SK-N-SH (cell line): ENCODE results near the gene SORBS1. TPM values are rescaled to one million over a fixed set of nuclear protein-coding genes. Genes with fewer than 3 reads are reported as not detected.

Source experiments
- CTCF ChIA-PET: fragments of 300-600, 350-600 bp; formaldehyde crosslinking; extraction: SDS; loops from one replicate; lab custom pipeline; 2021; lab: Yijun Ruan, JAX
- POLR2A ChIA-PET: fragments of 350-600 bp; sonication (Branson Sonifier 250); formaldehyde crosslinking; extraction: SDS; loops from one replicate; lab custom pipeline; 2020; ENCODE audit warnings: antibody characterized with exemption, inconsistent platforms; lab: Yijun Ruan, JAX
- DNase-seq: peaks from one replicate; pipeline ENCODE4 v3.0.0; 2012
- H2AFZ ChIP-seq: fragments of 200-600 bp; sonication (generic); 2 replicates; pipeline ENCODE4 v1.8.1; 2016; ENCODE audit warnings: antibody characterized with exemption, mild to moderate bottlenecking, low read depth
- H3F3A ChIP-seq: fragments of 200-600 bp; sonication (generic); replicated peaks from 2 replicates; pipeline ENCODE3; 2016; ENCODE audit warnings: antibody characterized with exemption, mild to moderate bottlenecking; ENCODE audit not compliant: insufficient read depth
- H3K27ac ChIP-seq, 2 experiments: fragments of 200-500 bp in 1 of 2; fragments of 200-600 bp in 1 of 2; sonication (Bioruptor generic) in 1 of 2; sonication (generic), shearing (Covaris generic) in 1 of 2; 2 replicates each; pipeline versions ENCODE4 v1.5.1 to v1.6.1; 2014 to 2016; ENCODE audit warnings: low read depth in 2 of 2, inconsistent platforms in 1 of 2, low read length in 1 of 2, mild to moderate bottlenecking in 1 of 2, mixed read lengths in 1 of 2
- H3K27me3 ChIP-seq: fragments of 200-600 bp; sonication (generic), shearing (Covaris generic); 2 replicates; pipeline ENCODE4 v1.6.1; 2016; ENCODE audit warnings: mixed run types; ENCODE audit not compliant: insufficient read depth
- H3K36me3 ChIP-seq, 2 experiments: fragments of 200-500 bp in 1 of 2; fragments of 200-600 bp in 1 of 2; sonication (Bioruptor generic) in 1 of 2; sonication (generic) in 1 of 2; replicated peaks in 1 of 2; 2 replicates each; pipeline versions ENCODE3 to v1.5.1; 2014 to 2016; ENCODE audit warnings: low read length in 1 of 2, mild to moderate bottlenecking in 1 of 2; ENCODE audit not compliant: insufficient read depth in 2 of 2, control insufficient read depth in 1 of 2
- H3K4me1 ChIP-seq, 2 experiments: fragments of 200-500 bp in 1 of 2; fragments of 200-600 bp in 1 of 2; sonication (Bioruptor generic) in 1 of 2; sonication (generic), shearing (Covaris generic) in 1 of 2; 2 replicates each; pipeline versions ENCODE4 v1.5.1 to v1.6.1; 2014 to 2016; ENCODE audit warnings: low read depth in 1 of 2, low read length in 1 of 2, mixed run types in 1 of 2; ENCODE audit not compliant: insufficient read depth in 2 of 2, control insufficient read depth in 1 of 2
- H3K4me2 ChIP-seq: fragments of 200-600 bp; sonication (generic), shearing (Covaris generic); 2 replicates; pipeline ENCODE4 v1.6.1; 2017; ENCODE audit warnings: mixed run types
- H3K4me3 ChIP-seq, 2 experiments: fragments of 200-500 bp in 1 of 2; fragments of 200-600 bp in 1 of 2; sonication (Bioruptor generic) in 1 of 2; sonication (generic), shearing (Covaris generic) in 1 of 2; 2 replicates each; pipeline versions ENCODE4 v1.5.1 to v1.8.1; 2014 to 2016; ENCODE audit warnings: low read depth in 2 of 2, inconsistent platforms in 1 of 2, low read length in 1 of 2, mild to moderate bottlenecking in 1 of 2, mixed read lengths in 1 of 2, moderate library complexity in 1 of 2
- H3K79me2 ChIP-seq: fragments of 200-600 bp; sonication (generic); 2 replicates; pipeline ENCODE4 v1.8.1; 2017; ENCODE audit warnings: mild to moderate bottlenecking; ENCODE audit not compliant: insufficient read depth
- H3K9ac ChIP-seq: fragments of 200-600 bp; sonication (generic); 2 replicates; pipeline ENCODE4 v1.6.1; 2017; ENCODE audit warnings: mixed run types
- H3K9me2 ChIP-seq: fragments of 200-600 bp; sonication (generic); 2 replicates; pipeline ENCODE4 v1.6.1; 2017; ENCODE audit warnings: mixed run types
- H3K9me3 ChIP-seq: fragments of 200-600 bp; sonication (generic); 2 replicates; pipeline ENCODE4 v1.6.1; 2017; ENCODE audit warnings: mixed run types, mild to moderate bottlenecking, moderate library complexity
- H4K20me1 ChIP-seq: fragments of 200-600 bp; sonication (generic); 2 replicates; pipeline ENCODE4 v1.6.1; 2017; ENCODE audit warnings: mild to moderate bottlenecking, mixed run types; ENCODE audit not compliant: insufficient read depth
- CHD2 ChIP-seq: fragments of 150-350 bp; IDR thresholded peaks from 2 replicates; pipeline ENCODE4 v1.6.1; 2018; ENCODE audit warnings: low read length; ENCODE audit not compliant: partially characterized antibody
- CTCF ChIP-seq: fragments of 200-600 bp; sonication (generic); IDR thresholded peaks from 2 replicates; pipeline ENCODE4 v1.6.1; 2017; ENCODE audit warnings: antibody characterized with exemption, mild to moderate bottlenecking, moderate library complexity
- ELF1 ChIP-seq: IDR thresholded peaks from 2 replicates; pipeline ENCODE4 v1.4.0; 2012
- EP300 ChIP-seq, 2 experiments: IDR thresholded peaks; 2 replicates each; pipeline versions ENCODE4 v1.4.0 to v1.6.1; 2012; ENCODE audit warnings: borderline replicate concordance in 1 of 2, low read depth in 1 of 2, low read length in 1 of 2
- FOSL2 ChIP-seq: IDR thresholded peaks from 2 replicates; pipeline ENCODE4 v1.4.0; 2012; ENCODE audit warnings: low read depth, mild to moderate bottlenecking, moderate library complexity, borderline replicate concordance
- GABPA ChIP-seq: IDR thresholded peaks from 2 replicates; pipeline ENCODE4 v1.4.0; 2012; ENCODE audit warnings: low read depth, mild to moderate bottlenecking
- GATA2 ChIP-seq: sonication (generic); formaldehyde crosslinking; IDR thresholded peaks from 2 replicates; pipeline ENCODE4 v1.5.0; 2020; ENCODE audit warnings: mild to moderate bottlenecking, missing genetic modification reagents
- MXI1 ChIP-seq: IDR thresholded peaks from 2 replicates; pipeline ENCODE4 v1.6.1; 2012; ENCODE audit warnings: mild to moderate bottlenecking, low read depth, low read length, improper control_type of control experiment
- NRF1 ChIP-seq: IDR thresholded peaks from 2 replicates; pipeline ENCODE4 v1.6.1; 2012; ENCODE audit warnings: low read depth, mild to moderate bottlenecking, low read length
- RAD21 ChIP-seq: IDR thresholded peaks from 2 replicates; pipeline ENCODE4 v1.6.1; 2012; ENCODE audit warnings: mild to moderate bottlenecking, low read length
- RFX5 ChIP-seq: IDR thresholded peaks from 2 replicates; pipeline ENCODE4 v1.6.1; 2012; ENCODE audit warnings: mild to moderate bottlenecking, improper control_type of control experiment, low read length
- RXRA ChIP-seq: IDR thresholded peaks from 2 replicates; pipeline ENCODE4 v1.4.0; 2012; ENCODE audit warnings: low read depth, mild to moderate bottlenecking, borderline replicate concordance
- SMC3 ChIP-seq: IDR thresholded peaks from 2 replicates; pipeline ENCODE4 v1.6.1; 2012; ENCODE audit warnings: low read depth, low read length, improper control_type of control experiment
- TCF12 ChIP-seq: IDR thresholded peaks from 2 replicates; pipeline ENCODE4 v1.4.0; 2012
- USF1 ChIP-seq: IDR thresholded peaks from 2 replicates; pipeline ENCODE4 v1.4.0; 2012; ENCODE audit warnings: low read depth, borderline replicate concordance
- USF2 ChIP-seq: fragments of 150-350 bp; IDR thresholded peaks from 2 replicates; pipeline ENCODE4 v1.6.1; 2017; ENCODE audit warnings: antibody characterized with exemption, low read length, low read depth, borderline replicate concordance
- YY1 ChIP-seq: IDR thresholded peaks from 2 replicates; pipeline ENCODE4 v1.4.0; 2012; ENCODE audit warnings: low read depth, mild to moderate bottlenecking
- ZBTB33 ChIP-seq: IDR thresholded peaks from 2 replicates; pipeline ENCODE4 v1.4.0; 2012; ENCODE audit warnings: low read depth, borderline replicate concordance
- WGBS: methylation state at CpG from one replicate; pipeline ENCODE4 v1.1.6; 2017; ENCODE audit warnings: low lambda C conversion rate; 5-methylcytosine and 5-hydroxymethylcytosine counted together
- polyA plus RNA-seq, 3 experiments: library from polyadenylated mRNA; depleted of rRNA; stranded (reverse); fragments of >200 nt; gene quantifications; 2 replicates each; pipeline ENCODE4 v1.2.3, GENCODE V29; 2012

The SORBS1 gene
- polyA plus RNA-seq, 1 of the 3 experiments (the other 2 are of a cell fraction), result 0.36 TPM

GRCh38 chr10:95430231-95430951 lies 130.8 kb downstream of the SORBS1 start:
- ChIA-PET POLR2A (interaction anchor here (0.5 kb wide), 1 partner anchor 17 kb away, joined by 3 read pairs; no protein-coding TSS in a partner anchor), CTCF (interaction anchor here (0.6 to 9.7 kb wide), 55 partner anchors 8 to 1030 kb away, joined by 3 to 162 read pairs (median 4); partner anchors contain the start of genes ALDH18A1 and SORBS1)
- Histone ChIP-seq H3K9me2 (no peaks in the 10 kb centered on the region), H3K36me3 (no peaks in the 10 kb centered on the region), H3F3A (no peaks in the 10 kb centered on the region), H3K4me3 (no peak overlapping the region; a peak in 1 of 4 replicates), H3K9ac (no peak overlapping the region), H3K4me1 (peaks cover 0 to 12% of the 10 kb centered on the region in 2 experiments; a peak in 2 of 4 replicates), H2AFZ (no peak overlapping the region), H4K20me1 (no peaks in the 10 kb centered on the region), H3K27ac (no peak overlapping the region), H3K27me3 (no peaks in the 10 kb centered on the region), H3K79me2 (no peaks in the 10 kb centered on the region), H3K9me3 (no peaks in the 10 kb centered on the region), H3K4me2 (no peak overlapping the region)
- TF ChIP-seq CTCF (peak; percentile 97), MXI1 (no peak), GABPA (no peak), SMC3 (peak; percentile 94), RAD21 (peak; percentile 95)
- 30% methylated on average over 12 of the region's 12 CpGs for WGBS
- DNase-seq, result peak; percentile 81

- no peaks in the 10 kb centered on the region for H3K36me3 ChIP-seq
- H3K4me2 ChIP-seq, result no peak overlapping the region
- no peak for DNase-seq
- H4K20me1 ChIP-seq, result no peaks in the 10 kb centered on the region
- no peak overlapping the region for H2AFZ ChIP-seq
- H3K9me3 ChIP-seq, result no peaks in the 10 kb centered on the region
- H3K9me2 ChIP-seq, result no peaks in the 10 kb centered on the region
- peaks cover 0 to 12% of the 10 kb centered on the region in 2 experiments; a peak in 2 of 4 replicates for H3K4me1 ChIP-seq
- no peaks in the 10 kb centered on the region for H3F3A ChIP-seq
- POLR2A ChIA-PET, result no interaction called here
- H3K4me3 ChIP-seq, result no peak overlapping the region
- CTCF ChIA-PET, result interaction anchor here (0.8 to 9.7 kb wide), 31 partner anchors 8 to 299 kb away, joined by 3 to 162 read pairs (median 6); partner anchors contain the start of gene ALDH18A1
- H3K27ac ChIP-seq, result no peak overlapping the region
- no peak overlapping the region for H3K9ac ChIP-seq
- H3K27me3 ChIP-seq, result no peaks in the 10 kb centered on the region
- H3K79me2 ChIP-seq, result no peaks in the 10 kb centered on the region
- WGBS, result 60% methylated on average over 4 of the region's 4 CpGs
- TF ChIP-seq FOSL2 (no peak), USF1 (no peak), RFX5 (no peak), RXRA (no peak), EP300 (IDR thresholded peaks at IDR 0.05; ENCODE audit: borderline replicate concordance in 1 of 2, low read depth in 1 of 2, low read length in 1 of 2) (no peak), YY1 (no peak), TCF12 (no peak), GATA2 (CRISPR knock-in tag) (no peak), NRF1 (no peak), ELF1 (no peak), CTCF (no peak), USF2 (no peak), ZBTB33 (no peak), CHD2 (no peak)
Observed at GRCh38 chr10:95429639-95430038, 131.5 kb downstream of the SORBS1 start.
